Left lobe of liver (tissue), 2 donors: ENCODE data around the gene CLSTN3. TPM values are rescaled to one million over a fixed set of nuclear protein-coding genes. Genes with fewer than 3 reads are reported as not detected.
"Not testable (repeated sequence)": the region's sequence is repeated elsewhere in the genome, so short reads cannot be mapped to it uniquely, and the experiment has no call there.

Experiments
- ATAC-seq: fragments of 200-7000 bp; cut with Tn5 transposase; one replicate; pipeline ENCODE4 v1.9.1; 2020; ENCODE audit warnings: mild to moderate bottlenecking, moderate library complexity
- DNase-seq: peaks from one replicate; pipeline ENCODE4 v3.0.0-alpha.2; 2020; ENCODE audit warnings: low spot score
- total RNA-seq: library from RNA; stranded (reverse); gene quantifications from one replicate; pipeline ENCODE4 v1.2.1, GENCODE V29; 2021
- donor health status: DM: no; HTN: no; CAD: no; lungs with moderate emphysema.
- donor health status: DM: no; HTN: yes; CAD: no.

Gene CLSTN3
- total RNA-seq, 1 donor from 2014 or later: 48.4 TPM

GRCh38 chr12:7178481-7178880, 48.3 kb downstream of the CLSTN3 start:
- no peak for DNase-seq
- ATAC-seq: no peak

GRCh38 chr12:7180685-7181084, 50.5 kb downstream of the CLSTN3 start:
- ATAC-seq (no peak), DNase-seq (no peak)

GRCh38 chr12:7186058-7186457, 55.9 kb downstream of the CLSTN3 start:
- not testable (repeated sequence) for ATAC-seq, DNase-seq

GRCh38 chr12:7188562-7189397, 58.6 kb downstream of the CLSTN3 start:
- ATAC-seq (peak; percentile 69), DNase-seq (peak; percentile 74)

GRCh38 chr12:7189398-7190267, 59.5 kb downstream of the CLSTN3 start, which contains the start of gene PEX5:
Gene PEX5, plus strand, starts transcription at chr12:7189686. Its CDS starts 692 bp downstream, at chr12:7190378.
- ATAC-seq: peak; percentile 92
- DNase-seq: peak; percentile 92

- peak; percentile 57 for DNase-seq
- ATAC-seq: peak; percentile 7
Measured at GRCh38 chr12:7190268-7191055, 60.3 kb downstream of the CLSTN3 start.

- DNase-seq: no peak
- no peak for ATAC-seq
Measured at GRCh38 chr12:7193674-7194073, 63.5 kb downstream of the CLSTN3 start.

GRCh38 chr12:7197841-7198240, 67.7 kb downstream of the CLSTN3 start:
- DNase-seq: no peak
- ATAC-seq: peak; percentile 93

GRCh38 chr12:7203109-7203508, 72.9 kb downstream of the CLSTN3 start:
- no peak for ATAC-seq

GRCh38 chr12:7205091-7205490, 74.9 kb downstream of the CLSTN3 start:
- DNase-seq: no peak
- no peak for ATAC-seq

More at GRCh38 chr12:7203109-7203508, 72.9 kb downstream of the CLSTN3 start:
- no peak for DNase-seq

GRCh38 chr12:7206691-7207090, 76.5 kb downstream of the CLSTN3 start:
- ATAC-seq: no peak
- no peak for DNase-seq

GRCh38 chr12:7207866-7208625, 77.9 kb downstream of the CLSTN3 start:
- DNase-seq: peak; percentile 76
- ATAC-seq: peak; percentile 85

Other genes with a start within 250 kb of the CLSTN3 start
- gene LRRC23, start 225.5 kb upstream of the CLSTN3 start, total RNA-seq: 1.9 TPM
- 3.6 TPM for gene ENO2, start 215.8 kb upstream of the CLSTN3 start, total RNA-seq
- gene ATN1, start 202.4 kb upstream of the CLSTN3 start, total RNA-seq: 22.0 TPM
- gene RNU7-1, start 186.6 kb upstream of the CLSTN3 start, total RNA-seq: not detected
- 86.3 TPM for gene C12orf57, start 186.3 kb upstream of the CLSTN3 start, total RNA-seq
- 17.8 TPM for gene PTPN6, start 179.0 kb upstream of the CLSTN3 start, total RNA-seq
- 129 TPM for gene PHB2, start 159.7 kb upstream of the CLSTN3 start, total RNA-seq
- 16.1 TPM for gene EMG1, start 159.5 kb upstream of the CLSTN3 start, total RNA-seq
- 54.3 TPM for gene LPCAT3, start 111.9 kb upstream of the CLSTN3 start, total RNA-seq
- 1,760 TPM for gene C1S, start 69.7 kb upstream of the CLSTN3 start, total RNA-seq
- 1,748 TPM for gene C1R, start 37.9 kb upstream of the CLSTN3 start, total RNA-seq
- gene C1RL, start 21.2 kb upstream of the CLSTN3 start, total RNA-seq: 243 TPM
- 154 TPM for gene RBP5, start 1.5 kb upstream of the CLSTN3 start, total RNA-seq
- gene PEX5, start 59.3 kb downstream of the CLSTN3 start, total RNA-seq: 49.9 TPM
- gene ACSM4, start 173.7 kb downstream of the CLSTN3 start, total RNA-seq: not detected